Measurements from ENCODE around the gene CACNA2D2. TPM values are rescaled to one million over a fixed set of nuclear protein-coding genes. Genes with fewer than 3 reads are reported as not detected.

The CACNA2D2 gene
- total and polyA plus RNA-seq, 9 donors, result 0.95 to 8.6 (median 3.8) TPM

DNA sequence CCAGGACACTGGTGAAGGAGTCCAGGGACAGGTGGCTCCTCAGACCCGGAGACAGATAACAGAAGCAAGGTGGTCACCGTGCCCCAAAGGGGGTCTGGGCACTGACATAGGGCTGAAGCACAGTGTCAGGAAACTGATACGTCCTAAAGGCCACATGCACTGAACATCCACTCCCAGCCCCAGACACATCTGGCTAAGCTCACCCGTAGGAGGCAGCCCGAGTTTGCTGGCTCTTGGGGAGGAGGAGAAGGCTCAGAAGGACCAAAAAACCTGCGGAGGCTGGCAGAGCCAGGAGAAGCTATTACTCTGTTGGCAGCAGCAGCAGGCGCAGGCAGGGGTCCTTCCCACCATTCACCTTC, 1.2 kb downstream of the CACNA2D2 start:
- no peak overlapping the region for H3K4me3 ChIP-seq
- H3K27me3 ChIP-seq, result no peaks in the 10 kb centered on the region
- H3K36me3 ChIP-seq, result no peaks in the 10 kb centered on the region
- 15 to 28% (median 20%) methylated on average over 7 of the region's 7 CpGs for WGBS, 3 donors
- no peaks in the 10 kb centered on the region for H3K9me3 ChIP-seq
- no peak overlapping the region for H3K27ac ChIP-seq
- H3K4me1 ChIP-seq (ENCODE audit: insufficient read depth), result peaks cover 5% of the 10 kb centered on the region
- no peak for DNase-seq
- intact Hi-C loops (cut with DNase I), result loop anchor here in 1 of 4 donors (10.0 kb wide), 1 partner anchor 113 kb away; the partner anchor contains the start of genes CISH and MAPKAPK3
- no peak for TF ChIP-seq POLR2A (IDR thresholded peaks at IDR 0.05)
- TF ChIP-seq EP300 (IDR thresholded peaks at IDR 0.05), result no peak
- TF ChIP-seq, protein P1, sequence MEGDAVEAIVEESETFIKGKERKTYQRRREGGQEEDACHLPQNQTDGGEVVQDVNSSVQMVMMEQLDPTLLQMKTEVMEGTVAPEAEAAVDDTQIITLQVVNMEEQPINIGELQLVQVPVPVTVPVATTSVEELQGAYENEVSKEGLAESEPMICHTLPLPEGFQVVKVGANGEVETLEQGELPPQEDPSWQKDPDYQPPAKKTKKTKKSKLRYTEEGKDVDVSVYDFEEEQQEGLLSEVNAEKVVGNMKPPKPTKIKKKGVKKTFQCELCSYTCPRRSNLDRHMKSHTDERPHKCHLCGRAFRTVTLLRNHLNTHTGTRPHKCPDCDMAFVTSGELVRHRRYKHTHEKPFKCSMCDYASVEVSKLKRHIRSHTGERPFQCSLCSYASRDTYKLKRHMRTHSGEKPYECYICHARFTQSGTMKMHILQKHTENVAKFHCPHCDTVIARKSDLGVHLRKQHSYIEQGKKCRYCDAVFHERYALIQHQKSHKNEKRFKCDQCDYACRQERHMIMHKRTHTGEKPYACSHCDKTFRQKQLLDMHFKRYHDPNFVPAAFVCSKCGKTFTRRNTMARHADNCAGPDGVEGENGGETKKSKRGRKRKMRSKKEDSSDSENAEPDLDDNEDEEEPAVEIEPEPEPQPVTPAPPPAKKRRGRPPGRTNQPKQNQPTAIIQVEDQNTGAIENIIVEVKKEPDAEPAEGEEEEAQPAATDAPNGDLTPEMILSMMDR (IDR thresholded peaks at IDR 0.05), result no peak

- TF ChIP-seq EP300 (IDR thresholded peaks at IDR 0.05) (no peak), POLR2A (IDR thresholded peaks at IDR 0.05) (no peak)
- TF ChIP-seq, protein P1 (IDR thresholded peaks at IDR 0.05), result no peak
- intact Hi-C loops (cut with DNase I), result no loop called here
- Histone ChIP-seq H3K4me3 (no peak overlapping the region), H3K27me3 (no peaks in the 10 kb centered on the region), H3K36me3 (no peaks in the 10 kb centered on the region), H3K27ac (no peak overlapping the region), H3K4me1 (ENCODE audit: insufficient read depth) (no peaks in the 10 kb centered on the region), H3K9me3 (no peaks in the 10 kb centered on the region)
- WGBS, 3 donors, result 63 to 74% (median 69%) methylated on average over 16 of the region's 16 CpGs
- no peak for DNase-seq
Observed at GRCh38 chr3:50495609-50496423, 7.6 kb downstream of the CACNA2D2 start.

- intact Hi-C loops (cut with DNase I), result no loop called here
Observed at GRCh38 chr3:50494126-50494525, 9.3 kb downstream of the CACNA2D2 start.

GRCh38 chr3:50493623-50494022, 9.8 kb downstream of the CACNA2D2 start:
- no peaks in the 10 kb centered on the region for H3K4me1 ChIP-seq (ENCODE audit: insufficient read depth)
- no peak overlapping the region for H3K4me3 ChIP-seq
- H3K36me3 ChIP-seq, result no peaks in the 10 kb centered on the region
- TF ChIP-seq POLR2A (IDR thresholded peaks at IDR 0.05) (no peak), EP300 (IDR thresholded peaks at IDR 0.05) (no peak)
- TF ChIP-seq, protein P1 (IDR thresholded peaks at IDR 0.05), result no peak
- WGBS, 3 donors, result 86 to 91% (median 90%) methylated on average over 11 of the region's 11 CpGs
- H3K27me3 ChIP-seq, result no peaks in the 10 kb centered on the region
- no peak overlapping the region for H3K27ac ChIP-seq
- intact Hi-C loops (cut with DNase I), result no loop called here
- no peak for DNase-seq
- H3K9me3 ChIP-seq, result no peaks in the 10 kb centered on the region

More at GRCh38 chr3:50494126-50494525, 9.3 kb downstream of the CACNA2D2 start:
- 85 to 92% (median 88%) methylated on average over 8 of the region's 8 CpGs for WGBS, 3 donors
- TF ChIP-seq, protein P1 (IDR thresholded peaks at IDR 0.05), result no peak
- TF ChIP-seq POLR2A (IDR thresholded peaks at IDR 0.05) (no peak), EP300 (IDR thresholded peaks at IDR 0.05) (no peak)
- no peaks in the 10 kb centered on the region for H3K36me3 ChIP-seq
- DNase-seq, result no peak
- H3K27ac ChIP-seq, result no peak overlapping the region
- no peak overlapping the region for H3K4me3 ChIP-seq
- H3K27me3 ChIP-seq, result no peaks in the 10 kb centered on the region
- H3K4me1 ChIP-seq (ENCODE audit: insufficient read depth), result no peaks in the 10 kb centered on the region
- H3K9me3 ChIP-seq, result no peaks in the 10 kb centered on the region
